ENCODE measurements around the gene CUL2. TPM values are rescaled to one million over a fixed set of nuclear protein-coding genes. Genes with fewer than 3 reads are reported as not detected.

Gene CUL2
- total and polyA plus RNA-seq, 2 experiments from 2014 or later, result 25.8 to 34.4 TPM

DNA sequence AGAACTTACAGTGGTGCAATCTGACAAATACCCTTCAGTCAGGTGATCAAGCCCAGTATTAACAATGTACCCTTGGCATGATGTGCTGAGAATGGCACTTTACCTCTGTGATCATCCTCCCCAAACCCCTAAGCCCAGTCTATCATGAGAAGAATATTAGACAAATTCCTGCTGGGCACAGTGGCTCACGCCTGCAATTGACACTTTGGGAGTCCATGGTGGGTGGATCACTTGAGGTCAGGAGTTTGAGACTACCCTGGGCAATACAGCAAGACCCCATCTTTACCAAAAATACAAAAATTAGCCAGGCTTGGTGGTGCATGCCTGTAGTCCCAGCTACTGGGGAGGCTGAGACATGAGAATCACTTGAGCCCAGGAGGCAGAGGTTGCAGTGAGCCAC, 7.4 kb upstream of the CUL2 start:
- Histone ChIP-seq H3K27ac (no peak overlapping the region), H3K4me3 (no peak overlapping the region), H3K9me2 (replicated peaks; ENCODE audit: insufficient read depth) (no peaks in the 10 kb centered on the region), H2AFZ (no peak overlapping the region), H3K4me2 (no peak overlapping the region), H3K9me3 (ENCODE audit: low read depth) (no peaks in the 10 kb centered on the region), H3K36me3 (replicated peaks; ENCODE audit: insufficient read depth, low read depth) (no peaks in the 10 kb centered on the region), H3K79me2 (no peaks in the 10 kb centered on the region), H4K20me1 (ENCODE audit: insufficient read depth, poor library complexity, severe bottlenecking) (no peaks in the 10 kb centered on the region), H3K27me3 (no peaks in the 10 kb centered on the region), H3K4me1 (ENCODE audit: insufficient read depth) (no peaks in the 10 kb centered on the region)
- 83% methylated on average over 1 of the region's 1 CpG for WGBS (ENCODE audit: low lambda C conversion rate, missing lambda C conversion rate)
- TF ChIP-seq EZH2phosphoT487 (IDR thresholded peaks at IDR 0.05; ENCODE audit: low read depth, severe bottlenecking, unreplicated experiment) (no peak), EZH2 (IDR thresholded peaks at IDR 0.05; ENCODE audit: borderline replicate concordance) (no peak)
- TF ChIP-seq, protein P1, sequence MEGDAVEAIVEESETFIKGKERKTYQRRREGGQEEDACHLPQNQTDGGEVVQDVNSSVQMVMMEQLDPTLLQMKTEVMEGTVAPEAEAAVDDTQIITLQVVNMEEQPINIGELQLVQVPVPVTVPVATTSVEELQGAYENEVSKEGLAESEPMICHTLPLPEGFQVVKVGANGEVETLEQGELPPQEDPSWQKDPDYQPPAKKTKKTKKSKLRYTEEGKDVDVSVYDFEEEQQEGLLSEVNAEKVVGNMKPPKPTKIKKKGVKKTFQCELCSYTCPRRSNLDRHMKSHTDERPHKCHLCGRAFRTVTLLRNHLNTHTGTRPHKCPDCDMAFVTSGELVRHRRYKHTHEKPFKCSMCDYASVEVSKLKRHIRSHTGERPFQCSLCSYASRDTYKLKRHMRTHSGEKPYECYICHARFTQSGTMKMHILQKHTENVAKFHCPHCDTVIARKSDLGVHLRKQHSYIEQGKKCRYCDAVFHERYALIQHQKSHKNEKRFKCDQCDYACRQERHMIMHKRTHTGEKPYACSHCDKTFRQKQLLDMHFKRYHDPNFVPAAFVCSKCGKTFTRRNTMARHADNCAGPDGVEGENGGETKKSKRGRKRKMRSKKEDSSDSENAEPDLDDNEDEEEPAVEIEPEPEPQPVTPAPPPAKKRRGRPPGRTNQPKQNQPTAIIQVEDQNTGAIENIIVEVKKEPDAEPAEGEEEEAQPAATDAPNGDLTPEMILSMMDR (IDR thresholded peaks at IDR 0.05; ENCODE audit: poor library complexity), result no peak
- DNase-seq (ENCODE audit: low spot score), result no peak

DNA sequence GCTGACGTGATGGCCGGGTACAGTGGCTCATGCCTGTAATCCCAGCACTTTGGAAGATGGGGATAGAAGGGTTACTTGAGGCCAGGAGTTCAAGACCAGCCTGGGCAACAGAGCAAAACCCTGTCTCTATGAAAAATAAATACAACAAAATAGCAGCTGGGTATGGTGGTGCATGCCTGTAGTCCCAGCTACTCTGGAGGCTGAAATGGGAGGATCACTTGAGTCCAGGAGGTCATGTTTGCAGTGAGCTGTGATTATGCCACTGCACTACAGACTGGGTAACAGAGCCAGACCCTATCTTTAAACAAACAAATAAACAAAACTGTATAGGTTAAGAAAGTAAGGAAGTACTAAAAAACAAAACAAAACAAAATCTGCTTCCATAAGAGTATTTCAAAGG, 6.2 kb upstream of the CUL2 start:
- H3K9me2 ChIP-seq (replicated peaks; ENCODE audit: insufficient read depth), result no peaks in the 10 kb centered on the region
- 94% methylated on average over 2 of the region's 2 CpGs for WGBS (ENCODE audit: low lambda C conversion rate, missing lambda C conversion rate)
- H3K4me3 ChIP-seq, result no peak overlapping the region
- no peak overlapping the region for H3K27ac ChIP-seq
- no peak overlapping the region for H3K4me2 ChIP-seq
- H4K20me1 ChIP-seq (ENCODE audit: insufficient read depth, poor library complexity, severe bottlenecking), result no peaks in the 10 kb centered on the region
- H3K27me3 ChIP-seq, result no peaks in the 10 kb centered on the region
- no peaks in the 10 kb centered on the region for H3K4me1 ChIP-seq (ENCODE audit: insufficient read depth)
- no peak for DNase-seq (ENCODE audit: low spot score)
- TF ChIP-seq, protein P1 (IDR thresholded peaks at IDR 0.05; ENCODE audit: poor library complexity), result no peak
- no peak for TF ChIP-seq EZH2phosphoT487 (IDR thresholded peaks at IDR 0.05; ENCODE audit: low read depth, severe bottlenecking, unreplicated experiment)
- TF ChIP-seq EZH2 (IDR thresholded peaks at IDR 0.05; ENCODE audit: borderline replicate concordance), result no peak
- no peaks in the 10 kb centered on the region for H3K9me3 ChIP-seq (ENCODE audit: low read depth)
- H2AFZ ChIP-seq, result no peak overlapping the region
- no peaks in the 10 kb centered on the region for H3K36me3 ChIP-seq (replicated peaks; ENCODE audit: insufficient read depth, low read depth)
- H3K79me2 ChIP-seq, result no peaks in the 10 kb centered on the region

DNA sequence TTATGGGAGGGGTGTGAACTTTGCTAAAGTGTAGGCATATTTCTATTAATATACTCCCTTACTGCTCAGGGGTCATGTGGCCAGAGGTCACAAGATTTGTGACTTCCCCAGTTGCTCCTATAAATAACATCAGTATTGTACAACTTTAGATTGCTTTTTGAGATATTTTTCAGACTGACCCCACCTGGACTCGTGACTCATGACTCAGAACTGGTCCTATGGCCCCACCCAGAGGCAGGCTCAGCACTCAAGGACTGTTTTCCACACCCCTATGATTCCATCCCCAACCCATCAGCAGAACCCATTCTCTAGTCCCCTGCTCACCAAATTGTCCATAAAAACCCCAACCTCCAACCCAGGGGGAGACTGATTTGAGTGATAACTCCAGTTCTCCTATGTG, 2.7 kb upstream of the CUL2 start:
- Histone ChIP-seq H3K9me3 (ENCODE audit: low read depth) (no peaks in the 10 kb centered on the region), H3K4me1 (ENCODE audit: insufficient read depth) (peaks cover 8% of the 10 kb centered on the region), H3K27ac (no peak overlapping the region), H3K4me3 (no peak overlapping the region), H3K36me3 (replicated peaks; ENCODE audit: insufficient read depth, low read depth) (no peaks in the 10 kb centered on the region), H3K27me3 (no peaks in the 10 kb centered on the region), H3K9me2 (replicated peaks; ENCODE audit: insufficient read depth) (no peaks in the 10 kb centered on the region), H2AFZ (no peak overlapping the region), H3K79me2 (peaks cover 22% of the 10 kb centered on the region), H3K4me2 (no peak overlapping the region), H4K20me1 (ENCODE audit: insufficient read depth, poor library complexity, severe bottlenecking) (peaks cover 4% of the 10 kb centered on the region)
- 53% methylated on average over 1 of the region's 1 CpG for WGBS (ENCODE audit: low lambda C conversion rate, missing lambda C conversion rate)
- DNase-seq (ENCODE audit: low spot score), result no peak
- TF ChIP-seq EZH2phosphoT487 (IDR thresholded peaks at IDR 0.05; ENCODE audit: low read depth, severe bottlenecking, unreplicated experiment) (no peak), EZH2 (IDR thresholded peaks at IDR 0.05; ENCODE audit: borderline replicate concordance) (no peak)
- TF ChIP-seq, protein P1 (IDR thresholded peaks at IDR 0.05; ENCODE audit: poor library complexity), result no peak

Data from hepatocyte (in vitro differentiated cells).